Dendritic cell treated with granulocyte-macrophage colony-stimulating factor and Interleukin-4, amounts not matched to agents 40 ng/mL and 50 ng/mL, for 4 days (primary cell): Measurements from ENCODE around the gene CCDC188.

Source experiments
- H3K27ac Mint-ChIP-seq: one replicate; pipeline ENCODE4 v1.8.0; 2022; ENCODE audit warnings: mild to moderate bottlenecking, mixed read lengths
- H3K27me3 Mint-ChIP-seq: one replicate; pipeline ENCODE4 v1.8.0; 2022; ENCODE audit warnings: mild to moderate bottlenecking, mixed read lengths
- H3K36me3 Mint-ChIP-seq: one replicate; pipeline ENCODE4 v1.8.0; 2022; ENCODE audit warnings: low read depth, mixed read lengths
- H3K4me1 Mint-ChIP-seq: one replicate; pipeline ENCODE4 v1.8.0; 2022; ENCODE audit warnings: low read depth, mixed read lengths
- H3K4me3 Mint-ChIP-seq: one replicate; pipeline ENCODE4 v1.8.0; 2022; ENCODE audit warnings: mild to moderate bottlenecking, moderate library complexity, mixed read lengths
- H3K9me3 Mint-ChIP-seq: one replicate; pipeline ENCODE4 v1.8.0; 2022; ENCODE audit warnings: mixed read lengths
- intact Hi-C: fragments of 100-400 bp; cut with micrococcal nuclease; formaldehyde crosslinking; loops from one replicate; pipeline ENCODE4 v1.15.0; 2022

Gene CCDC188

DNA sequence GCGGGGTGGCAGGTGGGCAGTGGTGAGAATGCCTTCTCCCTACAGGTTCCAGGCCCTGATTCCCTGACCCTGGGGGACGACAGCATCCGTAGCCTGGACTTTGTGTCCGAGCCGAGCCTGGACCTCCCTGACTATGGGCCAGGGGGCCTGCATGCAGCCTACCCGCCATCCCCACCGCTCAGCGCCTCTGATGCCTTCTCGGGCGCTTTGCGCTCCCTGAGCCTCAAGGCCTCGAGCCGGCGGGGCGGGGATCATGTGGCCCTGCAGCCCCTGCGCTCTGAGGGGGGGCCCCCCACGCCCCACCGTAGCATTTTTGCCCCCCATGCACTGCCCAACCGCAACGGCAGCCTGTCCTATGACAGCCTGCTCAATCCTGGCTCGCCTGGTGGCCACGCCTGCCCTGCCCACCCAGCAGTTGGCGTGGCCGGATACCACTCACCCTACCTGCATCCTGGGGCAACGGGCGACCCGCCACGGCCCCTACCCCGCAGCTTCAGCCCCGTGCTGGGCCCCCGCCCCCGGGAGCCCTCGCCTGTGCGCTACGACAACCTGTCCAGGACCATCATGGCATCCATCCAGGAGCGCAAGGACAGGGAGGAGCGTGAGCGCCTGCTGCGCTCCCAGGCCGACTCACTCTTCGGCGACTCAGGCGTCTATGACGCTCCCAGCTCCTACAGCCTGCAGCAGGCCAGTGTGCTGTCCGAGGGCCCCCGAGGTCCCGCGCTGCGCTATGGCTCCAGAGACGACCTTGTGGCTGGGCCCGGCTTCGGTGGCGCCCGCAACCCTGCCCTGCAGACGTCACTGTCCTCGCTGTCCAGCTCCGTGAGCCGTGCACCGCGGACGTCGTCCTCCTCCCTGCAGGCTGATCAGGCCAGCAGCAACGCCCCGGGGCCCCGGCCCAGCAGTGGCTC lies 7.9 kb downstream of the CCDC188 start:
- intact Hi-C loops = no loop called here
- Mint-ChIP-seq H3K9me3 (no peaks in the 10 kb centered on the region), H3K27ac (no peak overlapping the region), H3K27me3 (no peaks in the 10 kb centered on the region), H3K4me3 (no peak overlapping the region), H3K4me1 (peaks cover 6% of the 10 kb centered on the region), H3K36me3 (peaks cover 71% of the 10 kb centered on the region)

GRCh38 chr22:20141186-20142077 lies 9.4 kb downstream of the CCDC188 start:
- peaks cover 21% of the 10 kb centered on the region for H3K4me1 Mint-ChIP-seq
- intact Hi-C loops = no loop called here
- no peak overlapping the region for H3K27ac Mint-ChIP-seq
- H3K36me3 Mint-ChIP-seq = peaks cover 71% of the 10 kb centered on the region
- no peaks in the 10 kb centered on the region for H3K27me3 Mint-ChIP-seq
- no peaks in the 10 kb centered on the region for H3K9me3 Mint-ChIP-seq
- no peak overlapping the region for H3K4me3 Mint-ChIP-seq

- intact Hi-C loops = no loop called here
- no peak overlapping the region for H3K27ac Mint-ChIP-seq
- peaks cover 67% of the 10 kb centered on the region for H3K36me3 Mint-ChIP-seq
- H3K9me3 Mint-ChIP-seq = no peaks in the 10 kb centered on the region
- H3K27me3 Mint-ChIP-seq = no peaks in the 10 kb centered on the region
- H3K4me1 Mint-ChIP-seq = peaks cover 25% of the 10 kb centered on the region
- no peak overlapping the region for H3K4me3 Mint-ChIP-seq
These were observed 10.3 kb downstream of the CCDC188 start for GRCh38 chr22:20140521-20140964.

GRCh38 chr22:20140107-20140445 lies 10.8 kb downstream of the CCDC188 start:
- H3K27me3 Mint-ChIP-seq = no peaks in the 10 kb centered on the region
- no peaks in the 10 kb centered on the region for H3K9me3 Mint-ChIP-seq
- intact Hi-C loops = no loop called here
- peaks cover 25% of the 10 kb centered on the region for H3K4me1 Mint-ChIP-seq
- no peak overlapping the region for H3K4me3 Mint-ChIP-seq
- H3K36me3 Mint-ChIP-seq = peaks cover 62% of the 10 kb centered on the region
- H3K27ac Mint-ChIP-seq = no peak overlapping the region

DNA sequence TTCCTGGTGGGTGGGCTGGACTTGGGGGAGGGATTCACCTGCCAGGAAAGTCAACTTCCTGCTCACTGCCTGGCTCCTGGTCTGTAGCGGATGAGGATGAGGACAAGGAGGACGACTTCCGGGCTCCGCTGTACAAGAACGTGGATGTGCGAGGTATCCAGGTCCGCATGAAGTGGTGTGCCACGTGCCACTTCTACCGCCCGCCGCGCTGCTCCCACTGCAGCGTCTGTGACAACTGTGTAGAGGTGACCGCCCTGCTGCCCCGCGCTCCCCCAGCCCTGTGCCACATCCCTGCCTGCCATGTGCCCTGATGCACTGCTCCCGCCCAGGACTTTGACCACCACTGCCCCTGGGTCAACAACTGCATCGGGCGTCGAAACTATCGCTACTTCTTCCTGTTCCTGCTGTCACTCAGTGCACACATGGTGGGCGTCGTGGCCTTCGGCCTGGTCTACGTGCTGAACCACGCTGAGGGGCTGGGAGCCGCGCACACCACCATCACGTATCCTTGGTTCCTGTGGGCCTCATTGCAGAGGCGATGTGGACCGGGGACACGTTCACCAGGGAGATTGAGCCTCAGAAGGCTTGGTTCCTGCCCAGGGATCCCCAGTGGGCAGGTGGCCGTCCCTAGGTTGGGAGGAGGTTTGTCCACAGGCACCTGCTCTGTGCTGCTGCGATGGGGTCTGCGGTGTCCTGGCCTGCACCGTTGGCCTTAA lies 11.3 kb downstream of the CCDC188 start:
- no peaks in the 10 kb centered on the region for H3K9me3 Mint-ChIP-seq
- intact Hi-C loops = no loop called here
- no peak overlapping the region for H3K4me3 Mint-ChIP-seq
- H3K27ac Mint-ChIP-seq = no peak overlapping the region
- H3K4me1 Mint-ChIP-seq = peaks cover 26% of the 10 kb centered on the region
- H3K27me3 Mint-ChIP-seq = no peaks in the 10 kb centered on the region
- peaks cover 57% of the 10 kb centered on the region for H3K36me3 Mint-ChIP-seq

GRCh38 chr22:20138868-20139267 lies 12.0 kb downstream of the CCDC188 start:
- no peak overlapping the region for H3K4me3 Mint-ChIP-seq
- no peak overlapping the region for H3K27ac Mint-ChIP-seq
- H3K27me3 Mint-ChIP-seq = no peaks in the 10 kb centered on the region
- peaks cover 50% of the 10 kb centered on the region for H3K36me3 Mint-ChIP-seq
- H3K4me1 Mint-ChIP-seq = peaks cover 33% of the 10 kb centered on the region
- no peaks in the 10 kb centered on the region for H3K9me3 Mint-ChIP-seq
- intact Hi-C loops = no loop called here

DNA sequence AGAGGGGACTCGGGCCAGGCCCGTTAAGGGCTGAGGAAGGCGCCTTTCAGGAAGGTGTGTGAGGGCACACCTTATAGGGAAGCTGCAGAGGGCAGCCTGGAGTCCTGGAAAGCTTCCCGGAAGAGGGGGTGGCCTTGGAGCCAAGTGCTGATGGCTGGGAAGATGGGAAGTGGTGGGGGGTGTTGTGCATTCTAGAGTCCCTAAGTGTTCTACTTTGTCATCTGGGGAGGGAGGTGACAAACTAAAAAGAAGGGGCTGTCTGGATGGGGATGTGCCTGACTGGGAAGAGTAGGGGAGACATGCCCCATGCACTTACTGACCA lies 12.5 kb downstream of the CCDC188 start:
- intact Hi-C loops = no loop called here
- Mint-ChIP-seq H3K36me3 (peaks cover 45% of the 10 kb centered on the region), H3K4me3 (no peak overlapping the region), H3K27me3 (no peaks in the 10 kb centered on the region), H3K27ac (no peak overlapping the region), H3K4me1 (peaks cover 38% of the 10 kb centered on the region), H3K9me3 (no peaks in the 10 kb centered on the region)

DNA sequence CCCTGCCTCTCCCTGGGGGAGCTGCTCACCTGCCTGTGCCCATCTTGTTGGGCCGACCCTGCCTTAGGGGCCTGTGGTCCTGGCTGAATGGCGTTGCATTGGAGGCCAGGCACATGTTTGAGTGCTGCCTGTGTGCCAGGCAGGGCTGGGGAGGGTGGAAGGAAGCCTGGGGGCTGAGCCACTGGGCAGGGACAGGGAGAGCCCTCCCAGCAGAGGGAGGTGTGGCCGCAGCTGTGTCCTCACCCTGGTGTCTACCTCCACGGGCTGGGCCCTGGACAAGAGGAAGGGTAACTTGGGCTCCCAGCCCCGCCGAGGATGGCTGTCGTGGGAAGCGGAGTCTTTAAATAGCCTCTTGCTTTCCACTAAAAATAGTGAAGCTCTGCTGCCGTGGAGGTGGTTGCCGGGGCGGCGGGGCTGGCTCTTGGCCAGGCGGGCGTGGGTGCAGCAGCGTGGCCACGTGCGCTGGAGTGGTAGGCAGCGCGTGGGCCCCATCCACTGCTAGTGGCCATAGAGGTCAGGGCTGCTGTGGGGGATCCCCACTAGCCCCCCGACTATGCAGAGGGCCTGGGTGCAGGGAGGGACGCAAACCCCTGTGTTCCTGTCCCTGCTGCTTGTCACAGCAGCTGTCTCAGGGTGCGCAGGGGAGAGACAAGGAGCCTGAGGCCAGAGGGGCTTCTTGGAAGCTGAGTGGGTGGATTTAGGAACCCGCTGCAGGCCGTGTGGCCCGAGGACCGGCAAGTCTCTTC lies 13.0 kb downstream of the CCDC188 start:
- peaks cover 44% of the 10 kb centered on the region for H3K4me1 Mint-ChIP-seq
- H3K27ac Mint-ChIP-seq = no peak overlapping the region
- no peaks in the 10 kb centered on the region for H3K9me3 Mint-ChIP-seq
- peaks cover 40% of the 10 kb centered on the region for H3K36me3 Mint-ChIP-seq
- intact Hi-C loops = no loop called here
- no peak overlapping the region for H3K4me3 Mint-ChIP-seq
- no peaks in the 10 kb centered on the region for H3K27me3 Mint-ChIP-seq

- H3K27me3 Mint-ChIP-seq = no peaks in the 10 kb centered on the region
- H3K36me3 Mint-ChIP-seq = peaks cover 33% of the 10 kb centered on the region
- H3K27ac Mint-ChIP-seq = no peak overlapping the region
- intact Hi-C loops = no loop called here
- H3K9me3 Mint-ChIP-seq = no peaks in the 10 kb centered on the region
- peaks cover 50% of the 10 kb centered on the region for H3K4me1 Mint-ChIP-seq
- no peak overlapping the region for H3K4me3 Mint-ChIP-seq
These were observed 13.7 kb downstream of the CCDC188 start for GRCh38 chr22:20137113-20137512.

DNA sequence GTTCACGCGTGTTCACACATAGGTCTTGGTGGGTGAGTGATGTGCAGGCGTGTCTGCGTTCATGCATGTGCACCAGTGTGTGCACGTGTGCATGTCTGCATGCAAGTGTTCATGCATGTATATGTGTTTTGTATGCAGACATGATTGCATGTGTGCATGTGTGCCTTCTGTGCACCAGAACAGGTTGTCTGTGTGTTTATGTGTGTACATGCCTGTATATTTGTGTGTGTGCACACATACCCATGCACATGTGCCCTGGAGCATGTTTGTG lies 14.3 kb downstream of the CCDC188 start:
- intact Hi-C loops = no loop called here
- Mint-ChIP-seq H3K4me3 (no peak overlapping the region), H3K27me3 (no peaks in the 10 kb centered on the region), H3K4me1 (peaks cover 50% of the 10 kb centered on the region), H3K36me3 (peaks cover 27% of the 10 kb centered on the region), H3K9me3 (no peaks in the 10 kb centered on the region), H3K27ac (no peak overlapping the region)

GRCh38 chr22:20135806-20136602 lies 14.9 kb downstream of the CCDC188 start:
- Mint-ChIP-seq H3K27ac (no peak overlapping the region), H3K4me1 (peaks cover 50% of the 10 kb centered on the region), H3K36me3 (peaks cover 22% of the 10 kb centered on the region)

GRCh38 chr22:20135265-20135664 lies 15.6 kb downstream of the CCDC188 start:
- H3K9me3 Mint-ChIP-seq = no peaks in the 10 kb centered on the region
- no peak overlapping the region for H3K4me3 Mint-ChIP-seq
- intact Hi-C loops = no loop called here
- peaks cover 14% of the 10 kb centered on the region for H3K36me3 Mint-ChIP-seq
- no peak overlapping the region for H3K27ac Mint-ChIP-seq
- no peaks in the 10 kb centered on the region for H3K27me3 Mint-ChIP-seq
- H3K4me1 Mint-ChIP-seq = peaks cover 56% of the 10 kb centered on the region

More at GRCh38 chr22:20135806-20136602, 14.9 kb downstream of the CCDC188 start:
- Mint-ChIP-seq H3K27me3 (no peaks in the 10 kb centered on the region), H3K9me3 (no peaks in the 10 kb centered on the region), H3K4me3 (no peak overlapping the region)
- intact Hi-C loops = no loop called here
